ENCODE results near the gene RIOK2. TPM values are rescaled to one million over a fixed set of nuclear protein-coding genes. Genes with fewer than 3 reads are reported as not detected.

The RIOK2 gene
- total and polyA plus RNA-seq, 9 of the 15 experiments (the other 6 are each of a cell fraction or from before 2014, with no cell fraction given): 22.9 to 97.6 (median 47.8) TPM

DNA sequence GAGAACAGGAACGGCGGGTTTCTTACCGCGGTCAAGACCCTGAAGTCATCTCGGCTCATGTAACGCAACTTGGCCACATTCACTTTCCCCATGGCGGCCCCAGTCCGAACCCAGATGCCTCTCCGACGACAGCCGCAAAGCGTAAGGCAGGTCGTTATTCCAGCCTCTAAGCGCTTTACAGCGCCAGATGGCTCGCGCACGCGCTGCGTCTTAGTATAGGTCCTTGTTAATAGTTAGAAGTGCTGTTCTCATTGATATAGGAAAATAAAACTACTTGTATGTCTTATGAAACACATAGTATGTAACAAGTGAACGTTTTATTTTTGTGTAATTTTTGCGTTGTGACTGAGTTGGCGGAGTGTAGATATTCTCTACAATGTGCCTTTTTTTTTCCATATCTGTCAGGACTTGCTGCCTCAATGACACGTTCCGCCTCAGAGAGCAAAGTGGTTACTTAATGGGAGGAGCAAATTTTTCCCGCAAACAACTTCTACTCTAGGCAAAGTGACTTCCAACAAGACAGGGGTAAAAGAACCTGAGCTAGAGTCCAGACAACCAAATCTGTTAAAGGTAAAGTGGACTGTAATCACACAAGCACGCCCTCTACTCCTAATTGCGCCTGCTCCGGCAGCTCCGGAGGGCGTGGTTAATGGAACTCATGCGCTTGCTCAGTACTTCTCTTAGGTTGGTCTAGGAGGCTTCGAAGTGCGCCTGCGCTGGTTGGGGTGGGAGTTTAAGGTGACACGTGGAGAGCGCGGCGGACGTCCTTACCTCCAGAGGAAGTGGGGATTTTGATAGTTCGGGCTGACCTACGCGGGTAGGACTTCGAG is at the start of gene RIOK2 (continued):
- TF ChIP-seq, protein P1, sequence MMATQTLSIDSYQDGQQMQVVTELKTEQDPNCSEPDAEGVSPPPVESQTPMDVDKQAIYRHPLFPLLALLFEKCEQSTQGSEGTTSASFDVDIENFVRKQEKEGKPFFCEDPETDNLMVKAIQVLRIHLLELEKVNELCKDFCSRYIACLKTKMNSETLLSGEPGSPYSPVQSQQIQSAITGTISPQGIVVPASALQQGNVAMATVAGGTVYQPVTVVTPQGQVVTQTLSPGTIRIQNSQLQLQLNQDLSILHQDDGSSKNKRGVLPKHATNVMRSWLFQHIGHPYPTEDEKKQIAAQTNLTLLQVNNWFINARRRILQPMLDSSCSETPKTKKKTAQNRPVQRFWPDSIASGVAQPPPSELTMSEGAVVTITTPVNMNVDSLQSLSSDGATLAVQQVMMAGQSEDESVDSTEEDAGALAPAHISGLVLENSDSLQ (IDR thresholded peaks at IDR 0.05): peak; percentile 69
- TF ChIP-seq, protein P2, sequence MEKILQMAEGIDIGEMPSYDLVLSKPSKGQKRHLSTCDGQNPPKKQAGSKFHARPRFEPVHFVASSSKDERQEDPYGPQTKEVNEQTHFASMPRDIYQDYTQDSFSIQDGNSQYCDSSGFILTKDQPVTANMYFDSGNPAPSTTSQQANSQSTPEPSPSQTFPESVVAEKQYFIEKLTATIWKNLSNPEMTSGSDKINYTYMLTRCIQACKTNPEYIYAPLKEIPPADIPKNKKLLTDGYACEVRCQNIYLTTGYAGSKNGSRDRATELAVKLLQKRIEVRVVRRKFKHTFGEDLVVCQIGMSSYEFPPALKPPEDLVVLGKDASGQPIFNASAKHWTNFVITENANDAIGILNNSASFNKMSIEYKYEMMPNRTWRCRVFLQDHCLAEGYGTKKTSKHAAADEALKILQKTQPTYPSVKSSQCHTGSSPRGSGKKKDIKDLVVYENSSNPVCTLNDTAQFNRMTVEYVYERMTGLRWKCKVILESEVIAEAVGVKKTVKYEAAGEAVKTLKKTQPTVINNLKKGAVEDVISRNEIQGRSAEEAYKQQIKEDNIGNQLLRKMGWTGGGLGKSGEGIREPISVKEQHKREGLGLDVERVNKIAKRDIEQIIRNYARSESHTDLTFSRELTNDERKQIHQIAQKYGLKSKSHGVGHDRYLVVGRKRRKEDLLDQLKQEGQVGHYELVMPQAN (IDR thresholded peaks at IDR 0.05; ENCODE audit: borderline replicate concordance): peak; percentile 38; the same call in 1 of the 2 replicates
- no peak for TF ChIP-seq TBL1XR1 (IDR thresholded peaks at IDR 0.05; ENCODE audit: low read length in 2 of 2)
- TF ChIP-seq SIN3B (IDR thresholded peaks at IDR 0.05; ENCODE audit: low read depth): peak; percentile 46; the same call in 1 of the 2 replicates
- TF ChIP-seq HCFC1 (IDR thresholded peaks at IDR 0.05; ENCODE audit: low read depth, low read length): peak; percentile 62
- no peak for TF ChIP-seq ZNF436 (CRISPR knock-in tag; IDR thresholded peaks at IDR 0.05)
- TF ChIP-seq, protein P3, sequence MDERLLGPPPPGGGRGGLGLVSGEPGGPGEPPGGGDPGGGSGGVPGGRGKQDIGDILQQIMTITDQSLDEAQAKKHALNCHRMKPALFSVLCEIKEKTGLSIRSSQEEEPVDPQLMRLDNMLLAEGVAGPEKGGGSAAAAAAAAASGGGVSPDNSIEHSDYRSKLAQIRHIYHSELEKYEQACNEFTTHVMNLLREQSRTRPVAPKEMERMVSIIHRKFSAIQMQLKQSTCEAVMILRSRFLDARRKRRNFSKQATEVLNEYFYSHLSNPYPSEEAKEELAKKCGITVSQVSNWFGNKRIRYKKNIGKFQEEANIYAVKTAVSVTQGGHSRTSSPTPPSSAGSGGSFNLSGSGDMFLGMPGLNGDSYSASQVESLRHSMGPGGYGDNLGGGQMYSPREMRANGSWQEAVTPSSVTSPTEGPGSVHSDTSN (CRISPR knock-in tag; IDR thresholded peaks at IDR 0.05; ENCODE audit: low read depth): no peak
- TF ChIP-seq, protein P3 (tag; conservative IDR thresholded peaks at IDR 0.05; ENCODE audit: low read depth): 0 out of 2 replicates have a peak, but pooled peaks have one; percentile 5
- TF ChIP-seq, protein P4, sequence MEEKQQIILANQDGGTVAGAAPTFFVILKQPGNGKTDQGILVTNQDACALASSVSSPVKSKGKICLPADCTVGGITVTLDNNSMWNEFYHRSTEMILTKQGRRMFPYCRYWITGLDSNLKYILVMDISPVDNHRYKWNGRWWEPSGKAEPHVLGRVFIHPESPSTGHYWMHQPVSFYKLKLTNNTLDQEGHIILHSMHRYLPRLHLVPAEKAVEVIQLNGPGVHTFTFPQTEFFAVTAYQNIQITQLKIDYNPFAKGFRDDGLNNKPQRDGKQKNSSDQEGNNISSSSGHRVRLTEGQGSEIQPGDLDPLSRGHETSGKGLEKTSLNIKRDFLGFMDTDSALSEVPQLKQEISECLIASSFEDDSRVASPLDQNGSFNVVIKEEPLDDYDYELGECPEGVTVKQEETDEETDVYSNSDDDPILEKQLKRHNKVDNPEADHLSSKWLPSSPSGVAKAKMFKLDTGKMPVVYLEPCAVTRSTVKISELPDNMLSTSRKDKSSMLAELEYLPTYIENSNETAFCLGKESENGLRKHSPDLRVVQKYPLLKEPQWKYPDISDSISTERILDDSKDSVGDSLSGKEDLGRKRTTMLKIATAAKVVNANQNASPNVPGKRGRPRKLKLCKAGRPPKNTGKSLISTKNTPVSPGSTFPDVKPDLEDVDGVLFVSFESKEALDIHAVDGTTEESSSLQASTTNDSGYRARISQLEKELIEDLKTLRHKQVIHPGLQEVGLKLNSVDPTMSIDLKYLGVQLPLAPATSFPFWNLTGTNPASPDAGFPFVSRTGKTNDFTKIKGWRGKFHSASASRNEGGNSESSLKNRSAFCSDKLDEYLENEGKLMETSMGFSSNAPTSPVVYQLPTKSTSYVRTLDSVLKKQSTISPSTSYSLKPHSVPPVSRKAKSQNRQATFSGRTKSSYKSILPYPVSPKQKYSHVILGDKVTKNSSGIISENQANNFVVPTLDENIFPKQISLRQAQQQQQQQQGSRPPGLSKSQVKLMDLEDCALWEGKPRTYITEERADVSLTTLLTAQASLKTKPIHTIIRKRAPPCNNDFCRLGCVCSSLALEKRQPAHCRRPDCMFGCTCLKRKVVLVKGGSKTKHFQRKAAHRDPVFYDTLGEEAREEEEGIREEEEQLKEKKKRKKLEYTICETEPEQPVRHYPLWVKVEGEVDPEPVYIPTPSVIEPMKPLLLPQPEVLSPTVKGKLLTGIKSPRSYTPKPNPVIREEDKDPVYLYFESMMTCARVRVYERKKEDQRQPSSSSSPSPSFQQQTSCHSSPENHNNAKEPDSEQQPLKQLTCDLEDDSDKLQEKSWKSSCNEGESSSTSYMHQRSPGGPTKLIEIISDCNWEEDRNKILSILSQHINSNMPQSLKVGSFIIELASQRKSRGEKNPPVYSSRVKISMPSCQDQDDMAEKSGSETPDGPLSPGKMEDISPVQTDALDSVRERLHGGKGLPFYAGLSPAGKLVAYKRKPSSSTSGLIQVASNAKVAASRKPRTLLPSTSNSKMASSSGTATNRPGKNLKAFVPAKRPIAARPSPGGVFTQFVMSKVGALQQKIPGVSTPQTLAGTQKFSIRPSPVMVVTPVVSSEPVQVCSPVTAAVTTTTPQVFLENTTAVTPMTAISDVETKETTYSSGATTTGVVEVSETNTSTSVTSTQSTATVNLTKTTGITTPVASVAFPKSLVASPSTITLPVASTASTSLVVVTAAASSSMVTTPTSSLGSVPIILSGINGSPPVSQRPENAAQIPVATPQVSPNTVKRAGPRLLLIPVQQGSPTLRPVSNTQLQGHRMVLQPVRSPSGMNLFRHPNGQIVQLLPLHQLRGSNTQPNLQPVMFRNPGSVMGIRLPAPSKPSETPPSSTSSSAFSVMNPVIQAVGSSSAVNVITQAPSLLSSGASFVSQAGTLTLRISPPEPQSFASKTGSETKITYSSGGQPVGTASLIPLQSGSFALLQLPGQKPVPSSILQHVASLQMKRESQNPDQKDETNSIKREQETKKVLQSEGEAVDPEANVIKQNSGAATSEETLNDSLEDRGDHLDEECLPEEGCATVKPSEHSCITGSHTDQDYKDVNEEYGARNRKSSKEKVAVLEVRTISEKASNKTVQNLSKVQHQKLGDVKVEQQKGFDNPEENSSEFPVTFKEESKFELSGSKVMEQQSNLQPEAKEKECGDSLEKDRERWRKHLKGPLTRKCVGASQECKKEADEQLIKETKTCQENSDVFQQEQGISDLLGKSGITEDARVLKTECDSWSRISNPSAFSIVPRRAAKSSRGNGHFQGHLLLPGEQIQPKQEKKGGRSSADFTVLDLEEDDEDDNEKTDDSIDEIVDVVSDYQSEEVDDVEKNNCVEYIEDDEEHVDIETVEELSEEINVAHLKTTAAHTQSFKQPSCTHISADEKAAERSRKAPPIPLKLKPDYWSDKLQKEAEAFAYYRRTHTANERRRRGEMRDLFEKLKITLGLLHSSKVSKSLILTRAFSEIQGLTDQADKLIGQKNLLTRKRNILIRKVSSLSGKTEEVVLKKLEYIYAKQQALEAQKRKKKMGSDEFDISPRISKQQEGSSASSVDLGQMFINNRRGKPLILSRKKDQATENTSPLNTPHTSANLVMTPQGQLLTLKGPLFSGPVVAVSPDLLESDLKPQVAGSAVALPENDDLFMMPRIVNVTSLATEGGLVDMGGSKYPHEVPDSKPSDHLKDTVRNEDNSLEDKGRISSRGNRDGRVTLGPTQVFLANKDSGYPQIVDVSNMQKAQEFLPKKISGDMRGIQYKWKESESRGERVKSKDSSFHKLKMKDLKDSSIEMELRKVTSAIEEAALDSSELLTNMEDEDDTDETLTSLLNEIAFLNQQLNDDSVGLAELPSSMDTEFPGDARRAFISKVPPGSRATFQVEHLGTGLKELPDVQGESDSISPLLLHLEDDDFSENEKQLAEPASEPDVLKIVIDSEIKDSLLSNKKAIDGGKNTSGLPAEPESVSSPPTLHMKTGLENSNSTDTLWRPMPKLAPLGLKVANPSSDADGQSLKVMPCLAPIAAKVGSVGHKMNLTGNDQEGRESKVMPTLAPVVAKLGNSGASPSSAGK (IDR thresholded peaks at IDR 0.05): peak; percentile 99

All from K562 (cell line).